ENCODE data around the gene SESTD1. TPM values are rescaled to one million over a fixed set of nuclear protein-coding genes. Genes with fewer than 3 reads are reported as not detected.
"Not testable (repeated sequence)": the region's sequence is repeated elsewhere in the genome, so short reads cannot be mapped to it uniquely, and the experiment has no call there.

Gene SESTD1
- total RNA-seq, 1 donor from 2014 or later: 33.7 TPM

GRCh38 chr2:179240481-179241451 is 23.9 kb downstream of the SESTD1 start:
- ATAC-seq (no peak), DNase-seq (no peak)
- intact Hi-C loops (cut with micrococcal nuclease): no loop called here

GRCh38 chr2:179239838-179240237 is 24.8 kb downstream of the SESTD1 start:
- intact Hi-C loops (cut with micrococcal nuclease): no loop called here
- ATAC-seq: no peak
- no peak for DNase-seq

GRCh38 chr2:179239195-179239594 is 25.4 kb downstream of the SESTD1 start:
- DNase-seq: no peak
- ATAC-seq: no peak
- intact Hi-C loops (cut with micrococcal nuclease): no loop called here

- DNase-seq (no peak), ATAC-seq (no peak)
- intact Hi-C loops (cut with micrococcal nuclease): no loop called here
Measured at GRCh38 chr2:179238027-179238426, 26.6 kb downstream of the SESTD1 start.

- intact Hi-C loops (cut with micrococcal nuclease): no loop called here
- ATAC-seq (peak; percentile 59), DNase-seq (no peak)
Measured at GRCh38 chr2:179237209-179237946, 27.3 kb downstream of the SESTD1 start.

- DNase-seq (no peak), ATAC-seq (peak; percentile 36)
- intact Hi-C loops (cut with micrococcal nuclease): no loop called here
Measured at GRCh38 chr2:179235463-179236108, 29.0 kb downstream of the SESTD1 start.

- intact Hi-C loops (cut with micrococcal nuclease): no loop called here
- peak; percentile 20 for ATAC-seq
- no peak for DNase-seq
Measured at GRCh38 chr2:179234658-179235240, 29.9 kb downstream of the SESTD1 start.

GRCh38 chr2:179233626-179234430 is 30.8 kb downstream of the SESTD1 start:
- DNase-seq: no peak
- ATAC-seq: no peak
- intact Hi-C loops (cut with micrococcal nuclease): no loop called here

GRCh38 chr2:179233083-179233490 is 31.5 kb downstream of the SESTD1 start:
- intact Hi-C loops (cut with micrococcal nuclease): no loop called here
- ATAC-seq: no peak
- DNase-seq: no peak

- no peak for ATAC-seq
Measured at GRCh38 chr2:179226961-179227259, 37.7 kb downstream of the SESTD1 start.

GRCh38 chr2:179226203-179226960 is 38.2 kb downstream of the SESTD1 start:
- peak; percentile 41 for DNase-seq
- peak; percentile 58 for ATAC-seq
- intact Hi-C loops (cut with micrococcal nuclease): no loop called here

More at GRCh38 chr2:179226961-179227259, 37.7 kb downstream of the SESTD1 start:
- DNase-seq: no peak
- intact Hi-C loops (cut with micrococcal nuclease): no loop called here

GRCh38 chr2:179224361-179224760 is 40.3 kb downstream of the SESTD1 start:
- ATAC-seq: no peak
- DNase-seq: no peak
- intact Hi-C loops (cut with micrococcal nuclease): no loop called here

GRCh38 chr2:179222076-179222475 is 42.6 kb downstream of the SESTD1 start:
- intact Hi-C loops (cut with micrococcal nuclease): no loop called here
- no peak for DNase-seq
- no peak for ATAC-seq

GRCh38 chr2:179218848-179219594 is 45.6 kb downstream of the SESTD1 start:
- intact Hi-C loops (cut with micrococcal nuclease): no loop called here
- ATAC-seq: peak; percentile 95
- DNase-seq: peak; percentile 70

GRCh38 chr2:179214671-179215070 is 50.0 kb downstream of the SESTD1 start:
- intact Hi-C loops (cut with micrococcal nuclease); ATAC-seq: not testable (repeated sequence)

GRCh38 chr2:179211355-179211754 is 53.3 kb downstream of the SESTD1 start:
- intact Hi-C loops (cut with micrococcal nuclease): no loop called here
- no peak for ATAC-seq
- no peak for DNase-seq

More at GRCh38 chr2:179214671-179215070, 50.0 kb downstream of the SESTD1 start:
- not testable (repeated sequence) for DNase-seq

- intact Hi-C loops (cut with micrococcal nuclease); DNase-seq; ATAC-seq: not testable (repeated sequence)
Measured at GRCh38 chr2:179208277-179208676, 56.4 kb downstream of the SESTD1 start.
